GM20431 (cell line): ENCODE data around the gene TRAF1.

ENCODE experiments used
- in situ Hi-C: fragments of 300-500 bp; cut with MseI, MboI; formaldehyde crosslinking; loops from one replicate; pipeline ENCODE4 v1.15.0; 2020; ENCODE audit warnings: low sequenced_read_pairs; ENCODE audit not compliant: unreplicated experiment

Gene TRAF1

DNA sequence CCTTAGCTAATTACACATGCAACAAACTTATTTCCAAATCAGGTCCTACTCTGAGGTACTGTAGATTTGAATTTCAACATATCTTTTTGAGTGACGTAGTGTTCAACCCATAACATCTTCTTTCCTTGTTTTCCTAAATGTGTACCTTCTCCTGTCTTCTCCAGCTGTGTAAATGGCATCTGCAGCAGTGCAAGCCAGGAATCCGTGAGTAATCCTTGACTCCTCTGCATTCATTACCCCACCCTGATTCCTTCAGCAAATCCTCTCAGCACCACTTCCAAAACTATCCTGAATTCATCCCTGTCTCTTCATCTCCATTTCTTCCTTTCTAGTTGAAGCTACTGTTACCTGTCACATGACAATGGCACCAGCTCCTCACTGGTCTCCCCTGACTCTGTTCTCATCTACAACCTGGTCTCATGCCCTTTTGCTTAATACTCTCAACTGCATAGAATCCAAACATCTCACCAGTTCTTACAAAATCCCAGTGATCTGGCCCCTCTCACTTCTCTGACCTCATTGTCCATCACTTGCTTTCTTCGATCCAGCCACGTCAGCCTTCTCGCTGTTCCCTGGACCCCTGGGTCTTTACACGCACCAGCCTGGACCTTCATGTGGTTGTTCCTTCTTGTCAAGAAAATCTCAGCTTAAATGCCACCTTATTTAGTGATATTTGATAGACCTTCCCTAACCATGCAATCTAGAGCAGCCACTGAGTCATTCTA lies 14.6 kb upstream of the TRAF1 start:
- in situ Hi-C loops = no loop called here

DNA sequence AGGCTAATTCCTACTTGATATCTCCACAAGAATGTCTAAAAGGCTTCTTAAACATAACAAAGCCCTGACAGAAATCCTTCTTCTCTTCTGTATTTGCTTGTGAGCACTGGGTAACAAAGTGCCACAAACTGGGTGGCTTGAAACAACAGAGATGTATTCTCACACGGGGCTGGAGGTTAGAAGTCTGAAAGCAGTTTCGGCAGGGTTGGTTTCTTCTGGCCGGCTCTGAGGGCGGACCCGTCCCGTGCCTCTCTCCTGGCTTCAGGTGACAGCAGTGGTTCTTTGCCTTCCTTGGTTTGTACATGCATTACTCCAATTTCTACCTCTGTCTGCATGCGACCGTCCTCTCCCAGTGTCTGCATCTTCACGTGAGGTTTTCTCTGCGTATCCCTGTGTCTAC lies 14.0 kb upstream of the TRAF1 start:
- in situ Hi-C loops = no loop called here

DNA sequence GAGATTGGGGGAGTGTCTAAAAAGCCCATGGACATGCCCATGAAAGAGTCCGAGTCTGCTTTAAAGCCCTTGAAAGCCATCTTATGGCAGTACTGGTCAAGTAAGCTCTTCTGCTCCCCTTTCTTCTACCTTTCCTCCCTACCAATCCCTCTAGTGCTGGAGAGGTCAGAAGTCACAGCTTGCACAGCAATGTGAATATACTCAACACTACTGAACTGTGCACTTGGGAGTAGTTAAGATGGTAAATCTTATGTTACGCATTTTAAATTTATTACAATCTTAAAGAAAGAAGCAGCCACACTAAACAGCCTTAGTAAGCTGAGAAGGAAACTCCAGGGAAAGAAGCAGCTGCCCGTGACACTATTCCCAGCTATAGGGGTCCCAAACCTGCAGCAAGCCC lies 12.3 kb upstream of the TRAF1 start:
- in situ Hi-C loops = no loop called here

DNA sequence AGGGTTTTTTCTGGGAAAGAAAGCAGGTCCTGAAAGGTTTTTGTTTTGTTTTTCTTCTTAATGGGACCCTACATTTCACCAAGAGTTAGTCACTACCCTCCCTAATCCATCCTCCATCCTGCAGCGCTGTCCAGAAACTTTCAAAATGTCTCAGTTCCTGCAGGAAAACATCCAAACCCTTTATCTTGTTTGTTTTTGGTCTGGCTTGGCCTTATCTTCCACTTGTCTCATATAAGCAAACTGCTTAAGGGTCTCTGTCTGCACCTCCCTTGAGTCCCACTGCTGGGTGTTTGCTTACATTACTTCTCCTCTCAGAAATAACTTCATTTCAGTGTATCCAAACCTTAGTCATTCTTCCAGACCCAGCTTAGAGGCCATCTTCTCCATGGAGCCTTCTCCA lies 11.0 kb upstream of the TRAF1 start:
- in situ Hi-C loops = no loop called here

DNA sequence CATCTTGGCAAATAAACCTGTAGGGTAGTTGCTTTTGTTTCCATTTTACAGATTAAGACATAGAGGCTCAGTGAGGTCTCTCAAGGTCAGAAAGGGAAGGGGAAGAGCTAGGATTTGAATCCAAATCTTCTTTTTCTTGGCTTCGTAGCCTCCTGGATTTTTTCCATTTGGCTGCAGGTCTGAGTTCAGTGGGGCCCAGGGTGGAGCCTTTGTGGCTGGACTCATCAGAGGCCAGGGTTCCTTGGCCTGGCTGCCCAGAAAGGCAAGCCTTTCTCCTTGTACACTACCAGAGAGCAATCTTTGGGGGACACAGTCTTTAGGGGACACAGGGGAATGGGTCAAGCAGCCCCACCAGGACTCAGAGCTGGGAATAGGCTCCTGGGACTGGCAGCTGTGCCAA lies 10.5 kb upstream of the TRAF1 start:
- in situ Hi-C loops = no loop called here

DNA sequence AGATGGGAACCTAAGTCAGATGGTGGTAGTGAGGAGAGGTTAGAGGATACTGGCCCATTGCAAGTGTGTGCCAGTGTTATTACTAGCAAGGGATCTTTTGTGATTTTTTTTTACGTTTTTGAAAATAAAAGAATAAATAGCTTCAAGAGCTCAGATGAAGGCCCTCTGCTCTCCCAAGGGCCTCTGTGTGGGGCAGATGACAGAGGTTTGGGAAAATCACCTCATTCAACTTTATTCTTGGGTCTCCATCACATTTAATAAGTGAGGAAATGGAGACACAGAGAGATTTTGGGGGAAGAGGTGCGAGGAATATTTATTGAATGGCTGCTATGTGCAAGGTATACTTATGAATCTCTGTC lies 10.1 kb upstream of the TRAF1 start:
- in situ Hi-C loops = no loop called here

DNA sequence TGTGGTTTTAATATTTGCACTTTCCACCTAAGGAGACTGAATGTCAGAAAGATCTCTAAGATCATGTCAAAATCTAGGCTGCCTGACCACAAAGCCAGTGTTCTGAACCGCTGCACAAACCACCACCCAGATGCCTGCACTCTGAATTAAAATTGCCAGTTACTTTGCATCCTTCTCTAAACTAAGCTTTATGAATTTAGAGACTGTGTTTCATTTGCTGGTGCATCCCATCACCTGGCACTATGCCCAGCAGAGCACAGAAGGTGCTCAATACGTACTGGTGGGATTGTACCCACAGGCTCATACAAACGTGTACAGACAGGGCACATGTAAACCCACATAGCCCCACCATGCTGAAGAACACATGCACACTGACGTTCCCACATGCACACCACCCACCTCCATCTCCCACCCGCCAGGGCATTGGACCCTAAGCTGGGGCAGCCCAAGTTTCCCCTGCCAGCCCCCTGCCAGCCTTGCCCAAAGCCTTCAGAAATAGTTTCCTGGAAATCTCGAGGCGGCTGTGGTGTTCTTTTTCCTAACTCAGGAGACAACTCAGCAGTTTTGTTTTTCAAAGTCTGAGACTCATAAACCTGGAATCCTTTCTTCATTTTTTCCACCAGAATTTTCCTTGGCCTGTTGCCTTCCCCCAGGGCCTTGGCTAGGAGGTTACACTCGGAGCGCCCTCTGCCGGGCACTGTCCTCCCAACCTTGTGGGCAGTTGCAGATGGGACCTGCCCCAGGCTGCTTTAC lies 9.6 kb upstream of the TRAF1 start:
- in situ Hi-C loops = no loop called here

DNA sequence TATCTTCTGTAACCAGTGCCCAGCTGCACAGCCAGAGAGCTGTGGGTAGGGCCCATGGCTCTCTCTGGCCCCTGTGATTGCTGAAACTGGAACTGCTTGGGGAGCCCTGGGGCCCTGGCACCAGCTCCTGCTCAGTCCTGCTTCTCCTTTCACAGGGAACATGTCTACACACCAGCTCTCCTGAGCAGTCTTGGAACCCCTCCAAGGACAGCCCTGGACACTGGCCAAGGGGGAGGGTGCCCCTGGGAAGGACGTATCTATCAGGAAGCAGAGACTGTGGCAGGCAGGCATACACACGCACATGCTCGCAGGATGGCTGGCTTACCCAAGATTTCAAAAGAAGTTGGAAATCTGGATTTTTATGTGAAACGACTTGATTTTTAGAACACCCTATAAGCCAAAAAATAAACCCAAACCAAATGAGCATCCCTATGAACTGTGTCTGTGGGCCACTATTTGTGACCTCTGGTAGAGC lies 8.8 kb upstream of the TRAF1 start:
- in situ Hi-C loops = no loop called here

DNA sequence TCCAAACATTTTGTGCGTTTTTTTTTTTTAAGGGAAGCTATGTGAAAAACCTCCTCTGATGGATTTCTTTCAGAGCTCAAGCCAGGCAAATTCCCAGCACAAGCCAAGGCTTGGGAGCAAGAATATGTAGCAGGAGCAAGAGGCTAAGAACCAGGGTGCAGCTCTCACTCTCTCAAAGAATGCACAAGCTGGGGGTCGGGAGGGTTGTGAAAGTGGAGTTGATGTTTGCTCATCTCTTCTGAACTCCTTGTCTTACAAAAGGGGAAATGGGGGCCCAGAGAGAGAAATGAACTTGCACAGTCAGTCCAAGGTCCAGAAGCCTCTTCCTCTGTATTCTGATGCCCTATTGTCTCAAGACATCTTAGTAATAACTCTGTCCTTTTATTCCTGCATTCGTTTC lies 7.7 kb upstream of the TRAF1 start:
- in situ Hi-C loops = no loop called here

DNA sequence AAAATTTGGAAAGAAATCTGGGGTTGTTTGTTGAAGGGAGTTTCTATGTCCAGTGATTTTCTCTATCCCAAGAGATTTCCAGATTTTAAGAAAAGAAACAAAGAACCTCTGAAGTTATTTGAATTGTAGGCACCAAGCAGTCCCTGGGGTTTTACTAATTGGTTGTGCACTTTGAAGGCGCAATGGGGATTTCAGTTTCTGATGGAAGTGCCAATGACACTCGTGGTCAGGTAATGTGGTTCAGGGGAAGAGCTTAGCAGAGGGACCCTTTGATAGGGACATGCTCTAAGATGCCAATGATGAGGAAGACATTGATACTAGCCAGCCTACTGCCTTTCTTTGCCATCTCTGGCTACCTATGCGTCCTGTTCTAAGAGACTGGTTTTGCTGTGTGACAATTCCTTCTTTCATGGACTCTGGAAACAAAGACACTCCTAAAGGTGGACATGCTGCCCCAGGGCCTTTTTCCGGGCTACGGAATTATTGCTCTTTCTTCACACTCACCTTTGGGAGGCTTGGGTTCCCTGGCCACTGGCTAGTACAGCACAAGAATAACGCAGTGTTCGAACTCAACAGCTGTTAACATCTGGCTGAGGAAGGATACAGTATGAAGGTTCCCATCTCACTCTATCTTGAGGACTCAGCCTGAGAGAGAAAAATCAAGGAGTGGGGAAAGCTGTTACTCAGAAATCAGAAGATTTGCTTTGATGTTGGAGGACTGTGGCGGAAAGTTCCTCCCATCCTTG lies 6.9 kb upstream of the TRAF1 start:
- in situ Hi-C loops = no loop called here

DNA sequence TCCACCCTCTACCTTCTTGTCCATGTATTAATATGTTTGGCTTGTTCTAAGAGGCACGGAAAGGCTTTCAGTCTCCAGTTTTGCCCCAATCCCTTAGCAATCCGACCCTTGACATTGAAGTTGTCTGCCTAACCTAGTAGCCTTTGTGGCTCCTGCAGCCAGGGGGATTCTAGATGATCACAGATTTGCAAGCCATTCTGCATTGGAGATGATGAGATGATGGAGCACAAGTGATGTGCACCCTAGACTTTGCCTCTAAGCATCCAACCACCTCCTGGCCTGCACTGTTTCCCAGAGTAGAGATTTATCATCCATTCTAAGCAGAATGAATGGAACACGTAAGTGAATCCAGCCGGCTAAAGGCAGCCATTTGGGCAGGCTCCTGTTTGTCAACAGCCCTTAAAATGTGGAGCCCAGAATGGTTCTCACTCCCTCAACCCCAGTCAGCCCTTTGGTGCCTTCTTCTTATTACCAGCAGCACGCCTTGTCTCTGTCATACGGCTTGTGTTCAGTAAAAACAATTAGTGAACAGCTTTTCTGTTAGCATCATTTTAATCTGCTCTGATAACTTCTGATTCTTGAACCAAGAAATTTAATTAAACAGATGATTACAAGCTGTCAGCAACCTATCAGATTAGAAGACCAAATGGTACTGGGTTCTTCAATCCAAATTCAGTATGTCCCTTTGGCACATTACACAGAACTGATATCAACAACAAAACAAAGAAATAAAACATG lies 5.7 kb upstream of the TRAF1 start:
- in situ Hi-C loops = no loop called here

DNA sequence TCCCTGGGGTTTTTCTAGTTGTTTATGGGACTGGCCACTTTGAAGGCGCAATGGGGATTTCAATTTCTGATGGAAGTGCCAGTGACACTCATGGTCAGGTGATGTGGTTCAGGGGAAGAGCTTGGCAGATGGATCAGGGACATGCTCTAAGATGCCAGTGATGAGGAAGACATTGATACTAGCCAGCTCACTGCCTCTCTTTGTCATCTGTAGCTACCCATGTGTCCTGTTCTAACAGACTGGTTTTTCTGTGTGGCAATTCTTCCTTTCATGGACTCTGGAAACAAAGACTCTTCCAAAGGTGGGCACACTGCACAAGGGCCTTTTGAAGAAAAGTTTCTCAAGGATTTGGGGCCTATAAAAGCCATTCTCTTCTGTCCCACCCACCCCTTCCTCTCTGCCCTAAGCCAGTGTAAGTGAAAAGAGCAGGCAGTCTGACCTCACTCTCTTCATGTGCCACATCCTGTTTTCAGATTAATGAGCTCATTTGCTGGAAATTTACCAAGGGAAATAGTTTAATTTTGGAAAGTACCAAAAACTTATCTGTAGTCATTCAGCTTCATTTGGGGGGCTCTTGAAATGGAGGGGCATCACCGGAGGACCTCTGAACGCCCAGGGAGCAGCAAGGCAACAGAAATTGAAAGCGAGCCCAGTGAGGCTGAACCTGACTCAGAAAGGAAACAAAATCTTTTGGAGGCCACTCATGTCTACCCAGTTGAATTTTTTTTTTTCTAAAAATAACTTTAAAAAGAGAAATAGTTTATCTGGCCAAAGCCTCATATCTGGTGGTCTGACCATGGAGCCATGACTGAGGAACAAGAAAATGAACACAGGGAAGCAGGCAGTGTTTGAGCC lies 4.9 kb upstream of the TRAF1 start:
- in situ Hi-C loops = no loop called here

DNA sequence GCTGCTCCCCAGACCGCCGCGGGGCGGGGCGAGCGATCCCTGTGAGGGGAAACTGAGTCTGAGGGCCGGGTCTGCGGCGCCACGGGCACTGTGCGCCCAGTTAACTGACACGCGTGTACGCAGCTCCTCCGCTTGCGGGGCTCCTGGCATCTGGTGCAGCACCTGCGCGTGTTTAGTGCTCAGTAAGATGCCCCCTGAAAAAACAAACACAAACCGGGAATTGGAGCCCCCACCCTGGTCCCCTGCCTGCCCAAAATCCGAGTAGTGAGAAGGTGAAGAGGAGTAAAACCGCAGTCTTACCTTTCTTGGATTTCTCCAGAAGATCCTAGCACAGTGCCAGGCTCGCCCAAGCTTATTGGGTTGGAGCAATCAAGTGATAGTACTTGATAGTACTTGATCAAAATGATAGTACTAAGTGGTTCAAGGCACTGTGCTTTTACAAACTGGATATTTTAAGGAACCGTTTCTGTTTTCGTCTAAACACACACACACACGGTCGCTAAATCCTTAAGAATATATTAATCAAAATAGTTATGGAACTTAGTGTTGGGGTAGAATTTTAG lies 2.7 kb upstream of the TRAF1 start:
- in situ Hi-C loops = no loop called here

DNA sequence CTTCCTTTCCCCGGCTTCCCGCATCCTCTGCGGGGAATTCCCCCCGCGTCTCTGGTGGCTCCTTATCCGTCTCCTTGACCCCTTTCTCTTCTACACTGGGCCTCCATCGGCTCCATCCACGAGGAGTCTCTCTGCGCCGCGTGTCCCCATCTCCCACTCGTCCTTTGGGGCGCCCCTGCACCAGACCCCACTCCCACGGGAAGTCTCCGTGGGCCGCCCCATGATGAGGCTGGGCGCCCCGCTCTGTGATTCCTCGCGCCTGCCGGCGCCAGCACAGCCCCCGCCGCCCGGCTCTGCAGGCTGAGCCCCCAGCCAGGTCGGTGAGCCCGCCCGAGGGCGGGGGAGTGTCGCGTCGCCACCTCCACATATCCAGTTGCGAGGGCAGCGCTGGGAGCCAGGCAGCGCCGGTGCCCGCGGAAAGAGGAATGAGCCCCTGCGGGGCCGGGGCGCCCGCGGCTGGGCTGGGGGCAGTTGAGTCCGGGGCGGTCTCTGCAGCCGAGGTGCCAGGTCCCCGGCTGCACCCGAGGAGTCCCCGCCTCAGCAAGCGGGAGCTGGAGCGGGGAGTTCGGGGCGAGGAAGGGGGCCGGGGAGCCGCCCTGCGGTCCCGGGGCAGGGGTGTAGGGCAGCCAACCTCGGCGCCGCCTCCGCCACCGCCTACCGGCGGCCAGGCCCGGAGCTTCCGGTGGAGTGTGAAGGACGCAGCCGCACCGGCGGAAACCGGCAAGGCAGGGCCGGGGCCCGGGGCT lies 2.1 kb upstream of the TRAF1 start:
- in situ Hi-C loops = no loop called here

DNA sequence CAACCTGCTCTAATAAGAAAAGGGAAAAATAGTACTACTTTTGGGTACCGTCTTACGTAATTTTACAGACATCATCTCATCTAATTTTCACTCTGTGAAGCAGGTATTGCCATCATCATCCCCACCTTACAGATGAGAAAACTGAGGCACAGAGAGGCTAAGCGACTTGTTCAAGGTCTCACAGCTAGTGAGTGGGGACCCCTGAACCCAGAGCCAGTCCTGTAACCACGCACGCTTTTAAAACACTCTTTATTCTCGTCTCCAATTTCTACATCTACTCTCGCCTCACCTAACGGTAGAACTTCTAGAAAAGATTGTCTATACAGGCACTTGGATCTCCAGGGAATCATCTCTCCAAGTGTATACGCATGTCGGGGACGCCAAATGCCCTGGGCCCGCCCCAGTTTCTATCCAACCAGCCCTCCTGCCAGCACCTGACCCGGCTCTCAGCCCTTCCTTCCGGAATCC lies 1.5 kb upstream of the TRAF1 start:
- in situ Hi-C loops = no loop called here

DNA sequence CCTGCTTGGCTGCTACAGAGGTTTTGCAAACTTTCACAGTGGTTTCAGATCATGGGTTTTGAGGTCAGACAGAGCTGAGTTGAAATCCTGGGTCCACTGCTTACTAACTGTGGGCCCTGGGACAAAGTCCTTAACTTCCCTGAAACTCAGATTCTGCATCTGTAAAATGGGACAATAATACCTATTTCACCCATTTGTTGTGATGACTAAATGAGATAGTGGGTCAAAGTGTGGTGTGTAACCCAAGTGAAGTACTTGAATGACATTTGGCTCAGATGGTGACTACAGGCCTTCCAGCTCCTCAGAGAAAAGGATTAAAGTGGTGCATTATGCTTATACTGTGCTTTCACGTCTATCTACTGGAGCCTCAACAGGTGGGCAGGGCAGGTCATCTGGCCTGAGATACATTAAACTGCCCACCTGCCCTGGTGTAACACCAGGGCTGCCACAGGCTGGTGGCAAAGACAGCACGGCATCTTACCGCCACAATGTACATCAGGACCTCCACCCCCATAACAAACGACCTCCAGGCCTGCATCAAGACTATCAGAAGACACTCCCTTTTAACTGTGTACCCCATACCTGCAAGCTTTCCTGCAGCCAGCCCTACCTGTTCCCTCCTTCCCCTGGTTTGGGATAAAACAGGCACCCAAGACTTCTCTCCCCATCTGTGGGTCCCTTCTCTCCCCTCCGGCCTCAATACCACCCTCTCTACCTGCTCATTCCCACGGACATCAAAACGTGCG lies 846 bp upstream of the TRAF1 start:
- in situ Hi-C loops = no loop called here

DNA sequence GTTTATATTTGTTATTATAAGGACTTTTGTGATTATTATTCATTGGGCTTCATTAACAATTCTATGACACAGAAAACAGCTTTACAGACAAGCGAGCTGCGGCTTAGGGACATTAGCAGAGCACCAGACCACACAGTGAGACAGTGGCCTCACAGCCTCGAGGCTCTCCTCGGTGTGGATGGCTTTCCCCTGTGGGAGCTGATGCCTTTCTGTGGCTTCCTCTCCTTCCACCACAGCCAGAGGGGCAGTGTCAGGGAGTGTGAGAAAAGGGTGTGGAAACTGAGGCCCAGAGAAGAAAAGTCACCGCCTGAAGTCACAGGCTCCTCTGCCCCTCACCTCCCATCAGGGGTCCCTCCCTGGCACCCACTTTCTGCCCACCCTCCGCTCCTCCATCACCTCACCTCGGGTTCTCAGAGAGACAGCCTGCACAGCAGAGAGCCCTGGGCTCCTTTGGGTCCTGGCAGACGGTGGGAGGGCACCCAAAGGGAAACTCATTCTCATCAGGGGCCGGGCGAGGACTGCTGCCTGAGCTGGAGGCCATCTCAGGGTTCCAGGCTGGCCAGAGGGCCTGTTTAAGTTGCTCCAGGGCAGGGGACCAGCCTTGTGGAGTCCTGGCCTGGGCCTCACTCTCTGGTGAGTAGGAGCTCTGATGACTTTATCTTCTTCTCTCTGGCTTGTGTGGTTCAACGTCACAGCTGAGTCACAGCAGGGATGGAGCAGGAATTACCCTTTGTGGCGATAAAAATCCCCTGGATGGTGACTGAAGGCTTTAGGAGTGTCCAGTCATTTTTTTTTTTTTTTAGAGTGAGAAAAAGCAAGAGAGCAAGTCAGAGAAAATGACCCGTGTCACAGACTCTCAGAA lies 830 bp downstream of the TRAF1 start:
- in situ Hi-C loops = no loop called here
